Tibial nerve (tissue), 4 donors: Measurements from ENCODE around the gene CEP350. TPM values are rescaled to one million over a fixed set of nuclear protein-coding genes. Genes with fewer than 3 reads are reported as not detected.

Experiments used
- DNase-seq, 2 donors: peaks; one replicate each; pipeline ENCODE4 v3.0.0-alpha.2; 2019; ENCODE audit warnings: low spot score in 2 of 2
- H3K27ac ChIP-seq, 4 donors: fragments of 200-600 bp; sonication (generic) in 3 of 4; one replicate each; pipeline ENCODE4 v1.5.1; 2017 to 2019; ENCODE audit warnings: mild to moderate bottlenecking in 1 of 4
- H3K27me3 ChIP-seq, 2 donors: fragments of 200-600 bp; sonication (generic) in 1 of 2; one replicate each; pipeline versions ENCODE4 v1.5.1 to v1.6.0; 2017 to 2019
- H3K36me3 ChIP-seq, 3 donors: fragments of 200-600 bp; sonication (generic); one replicate each; pipeline ENCODE4 v1.5.1; 2018 to 2019
- H3K4me1 ChIP-seq, 4 donors: fragments of 200-600 bp; sonication (generic) in 3 of 4; one replicate each; pipeline ENCODE4 v1.5.1; 2017 to 2019
- H3K4me3 ChIP-seq, 4 donors: fragments of 200-600 bp; sonication (generic) in 3 of 4; one replicate each; pipeline ENCODE4 v1.5.1; 2017 to 2019; ENCODE audit warnings: mild to moderate bottlenecking in 1 of 4, moderate library complexity in 1 of 4
- H3K9me3 ChIP-seq, 4 donors: fragments of 200-600 bp; sonication (generic) in 3 of 4; one replicate each; pipeline ENCODE4 v1.5.1; 2017 to 2019
- CTCF ChIP-seq, 5 experiments: fragments of 200-600 bp in 3 of 5; fragments of 450-650 bp in 2 of 5; sonication (generic) in 3 of 5; IDR thresholded peaks; one replicate each; pipeline ENCODE4 v1.5.1; 2016 to 2019; ENCODE audit warnings: antibody characterized with exemption in 5 of 5, mild to moderate bottlenecking in 3 of 5, moderate library complexity in 2 of 5
- EP300 ChIP-seq, 2 donors: sonication (generic); formaldehyde crosslinking; IDR thresholded peaks; one replicate each; pipeline ENCODE4 v1.6.1; 2017; ENCODE audit warnings: antibody characterized with exemption in 2 of 2, mild to moderate bottlenecking in 1 of 2
- POLR2A ChIP-seq, 2 donors: fragments of 450-650 bp; IDR thresholded peaks; one replicate each; pipeline ENCODE4 v1.6.1; 2017; ENCODE audit warnings: antibody characterized with exemption in 2 of 2, mild to moderate bottlenecking in 2 of 2, moderate library complexity in 2 of 2
- WGBS, 2 donors: methylation state at CpG; one replicate each; pipeline ENCODE4 v1.1.5; 2018; 5-methylcytosine and 5-hydroxymethylcytosine counted together
- total RNA-seq, 4 donors: library from RNA; depleted of rRNA; stranded (reverse); fragments of >200 nt; gene quantifications; one replicate each; pipeline ENCODE4 v1.1.0, GENCODE V29; 2016

CEP350 gene
- 100 to 1,000 TPM in 2 of 4 donors, 10 to 100 TPM in 2; 82.6 to 112 (median 94.9) TPM for total RNA-seq

- H3K4me3 ChIP-seq: peak within 1 kb of the TSS; percentile 75 to 99 (median 78)
- H3K36me3 ChIP-seq: no peaks in the 10 kb centered on the region
- H3K9me3 ChIP-seq: no peaks in the 10 kb centered on the region
- peak within 1 kb of the TSS; percentile 85 to 97 (median 94) for H3K27ac ChIP-seq
- peak; percentile 39 to 99 for TF ChIP-seq EP300 (IDR thresholded peaks at IDR 0.05)
- TF ChIP-seq POLR2A (IDR thresholded peaks at IDR 0.05): peak; percentile 75 to 85
- TF ChIP-seq CTCF (IDR thresholded peaks at IDR 0.05): peak in 2 of 5 experiments; percentile 35 to 59
- DNase-seq: peak; percentile 96 to 97
- peaks cover 0 to 40% (median 21%) of the 10 kb centered on the region in 4 donors for H3K4me1 ChIP-seq
- WGBS, 2 donors: 0% methylated on average over 42 to 44 of the region's 72 CpGs
- no peaks in the 10 kb centered on the region for H3K27me3 ChIP-seq
Observed at GRCh38 chr1:179954493-179955286, at the start of gene CEP350. Gene CEP350, plus strand, starts transcription at chr1:179954810. Its CDS starts 31,372 bp downstream, at chr1:179986182.

- no peaks in the 10 kb centered on the region for H3K27me3 ChIP-seq
- no peak overlapping the region for H3K27ac ChIP-seq
- H3K4me3 ChIP-seq: no peak overlapping the region
- H3K9me3 ChIP-seq: no peaks in the 10 kb centered on the region
- peaks cover 0 to 3% (median 0%) of the 10 kb centered on the region in 4 donors for H3K4me1 ChIP-seq
- 73 to 78% methylated on average over 1 of the region's 1 CpG for WGBS, 2 donors
- TF ChIP-seq POLR2A (IDR thresholded peaks at IDR 0.05): no peak
- no peak for TF ChIP-seq CTCF (IDR thresholded peaks at IDR 0.05)
- TF ChIP-seq EP300 (IDR thresholded peaks at IDR 0.05): no peak
- DNase-seq: no peak
- H3K36me3 ChIP-seq: peaks cover 2 to 69% (median 30%) of the 10 kb centered on the region in 3 donors
Observed at GRCh38 chr1:179910934-179911333, 43.7 kb upstream of the CEP350 start.

GRCh38 chr1:179911812-179912211 lies 42.8 kb upstream of the CEP350 start:
- TF ChIP-seq CTCF (IDR thresholded peaks at IDR 0.05) (no peak), EP300 (IDR thresholded peaks at IDR 0.05) (no peak), POLR2A (IDR thresholded peaks at IDR 0.05) (no peak)
- H3K36me3 ChIP-seq: peaks cover 2 to 72% (median 30%) of the 10 kb centered on the region in 3 donors

GRCh38 chr1:179917601-179918429 lies 36.8 kb upstream of the CEP350 start:
- Histone ChIP-seq H3K27me3 (no peaks in the 10 kb centered on the region), H3K27ac (no peak overlapping the region), H3K4me1 (no peaks in the 10 kb centered on the region), H3K36me3 (peaks cover 4 to 81% (median 9%) of the 10 kb centered on the region in 3 donors), H3K9me3 (no peaks in the 10 kb centered on the region), H3K4me3 (no peak overlapping the region)
- 82% methylated on average over 10 of the region's 10 CpGs for WGBS, 2 donors
- TF ChIP-seq POLR2A (IDR thresholded peaks at IDR 0.05): no peak
- no peak for TF ChIP-seq EP300 (IDR thresholded peaks at IDR 0.05)
- no peak for TF ChIP-seq CTCF (IDR thresholded peaks at IDR 0.05)
- DNase-seq: no peak

More at GRCh38 chr1:179911812-179912211, 42.8 kb upstream of the CEP350 start:
- DNase-seq: no peak
- no peak overlapping the region for H3K27ac ChIP-seq
- no peaks in the 10 kb centered on the region for H3K27me3 ChIP-seq
- peaks cover 0 to 3% (median 0%) of the 10 kb centered on the region in 4 donors for H3K4me1 ChIP-seq
- H3K9me3 ChIP-seq: no peaks in the 10 kb centered on the region
- no peak overlapping the region for H3K4me3 ChIP-seq
- WGBS, 2 donors: 95 to 96% methylated on average over 3 of the region's 3 CpGs
